KMS-11 (cell line): ENCODE results near the gene TULP4.

Source experiments
- H2AFZ ChIP-seq: fragments of 200-600 bp; sonication (generic); 2 replicates; pipeline ENCODE4 v1.6.1; 2016; ENCODE audit warnings: antibody characterized with exemption, mixed run types, low read depth
- H3K27ac ChIP-seq: fragments of 200-600 bp; sonication (generic); 2 replicates; pipeline ENCODE4 v1.6.1; 2016; ENCODE audit warnings: mild to moderate bottlenecking, mixed run types
- H3K27me3 ChIP-seq: fragments of 200-600 bp; sonication (generic); 2 replicates; pipeline ENCODE4 v1.6.1; 2017; ENCODE audit warnings: mild to moderate bottlenecking, low read depth, mixed run types, moderate library complexity; ENCODE audit not compliant: insufficient read depth
- H3K36me3 ChIP-seq: fragments of 200-600 bp; sonication (generic); 2 replicates; pipeline ENCODE4 v1.6.1; 2017; ENCODE audit warnings: mild to moderate bottlenecking, mixed run types; ENCODE audit not compliant: insufficient read depth
- H3K4me1 ChIP-seq: fragments of 200-600 bp; sonication (generic); 2 replicates; pipeline ENCODE4 v1.6.1; 2016; ENCODE audit warnings: mild to moderate bottlenecking, low read depth, mixed run types; ENCODE audit not compliant: poor library complexity, severe bottlenecking
- H3K4me2 ChIP-seq: fragments of 200-600 bp; sonication (generic); 2 replicates; pipeline ENCODE4 v1.7.0; 2016; ENCODE audit warnings: mild to moderate bottlenecking, mixed run types
- H3K4me3 ChIP-seq: fragments of 200-600 bp; sonication (generic); IDR thresholded peaks from 2 replicates; pipeline ENCODE4 v1.6.1; 2017; ENCODE audit warnings: low read depth, low read length, mixed read lengths; ENCODE audit not compliant: insufficient read depth
- H3K79me2 ChIP-seq: fragments of 200-600 bp; sonication (generic); 2 replicates; pipeline ENCODE4 v1.6.1; 2016; ENCODE audit warnings: low read depth, mixed run types; ENCODE audit not compliant: insufficient read depth
- H3K9ac ChIP-seq: fragments of 200-600 bp; sonication (generic); 2 replicates; pipeline ENCODE4 v1.6.1; 2016; ENCODE audit warnings: mild to moderate bottlenecking, mixed run types
- H4K20me1 ChIP-seq: fragments of 200-600 bp; sonication (generic); 2 replicates; pipeline ENCODE4 v1.6.1; 2016; ENCODE audit warnings: mild to moderate bottlenecking, mixed run types; ENCODE audit not compliant: insufficient read depth
- TF ChIP-seq, protein P1 (sequence below): fragments of 200-600 bp; sonication (generic); conservative IDR thresholded peaks from 2 replicates; pipeline ENCODE4 v1.6.1; 2017; ENCODE audit warnings: low read depth, mild to moderate bottlenecking, antibody characterized with exemption, low read length, moderate library complexity, mixed read lengths

Gene TULP4

DNA sequence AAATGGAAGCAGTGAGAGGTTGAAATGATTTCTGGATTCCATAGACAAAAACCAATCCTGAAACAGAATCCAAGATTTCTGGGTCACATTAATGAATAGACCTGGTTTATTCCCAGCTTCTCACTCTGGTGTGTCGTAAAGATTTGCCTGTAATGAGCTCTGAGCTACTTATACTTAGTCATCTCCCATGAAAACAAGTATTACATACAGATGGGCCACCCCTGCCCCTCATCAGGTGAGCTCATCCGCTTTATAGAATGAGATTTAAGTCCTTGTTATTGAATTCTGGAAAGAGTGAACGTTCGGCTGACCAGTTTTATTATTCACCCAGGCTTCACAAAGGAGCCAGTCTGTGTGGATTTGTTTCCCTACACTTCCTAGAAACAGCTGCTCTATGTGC lies 200.5 kb downstream of the TULP4 start:
- TF ChIP-seq, protein P1, sequence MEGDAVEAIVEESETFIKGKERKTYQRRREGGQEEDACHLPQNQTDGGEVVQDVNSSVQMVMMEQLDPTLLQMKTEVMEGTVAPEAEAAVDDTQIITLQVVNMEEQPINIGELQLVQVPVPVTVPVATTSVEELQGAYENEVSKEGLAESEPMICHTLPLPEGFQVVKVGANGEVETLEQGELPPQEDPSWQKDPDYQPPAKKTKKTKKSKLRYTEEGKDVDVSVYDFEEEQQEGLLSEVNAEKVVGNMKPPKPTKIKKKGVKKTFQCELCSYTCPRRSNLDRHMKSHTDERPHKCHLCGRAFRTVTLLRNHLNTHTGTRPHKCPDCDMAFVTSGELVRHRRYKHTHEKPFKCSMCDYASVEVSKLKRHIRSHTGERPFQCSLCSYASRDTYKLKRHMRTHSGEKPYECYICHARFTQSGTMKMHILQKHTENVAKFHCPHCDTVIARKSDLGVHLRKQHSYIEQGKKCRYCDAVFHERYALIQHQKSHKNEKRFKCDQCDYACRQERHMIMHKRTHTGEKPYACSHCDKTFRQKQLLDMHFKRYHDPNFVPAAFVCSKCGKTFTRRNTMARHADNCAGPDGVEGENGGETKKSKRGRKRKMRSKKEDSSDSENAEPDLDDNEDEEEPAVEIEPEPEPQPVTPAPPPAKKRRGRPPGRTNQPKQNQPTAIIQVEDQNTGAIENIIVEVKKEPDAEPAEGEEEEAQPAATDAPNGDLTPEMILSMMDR = no peak
- no peak overlapping the region for H2AFZ ChIP-seq
- H3K9ac ChIP-seq = no peak overlapping the region
- no peaks in the 10 kb centered on the region for H3K36me3 ChIP-seq
- H3K4me3 ChIP-seq = no peak overlapping the region
- H3K4me2 ChIP-seq = no peak overlapping the region
- no peaks in the 10 kb centered on the region for H3K79me2 ChIP-seq
- H3K27ac ChIP-seq = no peak overlapping the region
- H4K20me1 ChIP-seq = no peaks in the 10 kb centered on the region
- no peaks in the 10 kb centered on the region for H3K27me3 ChIP-seq
- H3K4me1 ChIP-seq = no peaks in the 10 kb centered on the region

DNA sequence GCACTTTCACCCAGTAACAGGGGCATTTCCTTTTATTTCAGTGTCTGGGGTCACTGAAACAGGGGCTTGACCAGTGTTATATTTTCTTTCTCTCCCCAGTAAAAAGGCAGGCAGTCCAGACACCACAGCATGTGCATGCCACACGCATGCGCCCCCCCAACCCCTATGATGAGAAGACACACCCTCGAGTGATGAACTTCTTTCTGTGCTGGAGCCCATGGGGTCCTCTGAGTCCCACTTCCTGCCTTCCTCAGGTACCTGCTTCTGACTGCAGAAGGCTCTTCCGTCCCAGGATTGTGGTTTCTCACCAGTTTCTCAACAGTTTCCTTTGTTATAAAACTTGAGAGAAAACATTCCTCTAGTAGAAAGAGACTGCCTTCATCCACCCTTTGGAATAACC lies 201.9 kb downstream of the TULP4 start:
- TF ChIP-seq, protein P1 = no peak
- no peak overlapping the region for H3K9ac ChIP-seq
- H3K79me2 ChIP-seq = no peaks in the 10 kb centered on the region
- no peaks in the 10 kb centered on the region for H3K36me3 ChIP-seq
- no peak overlapping the region for H3K4me2 ChIP-seq
- no peak overlapping the region for H3K4me3 ChIP-seq
- no peaks in the 10 kb centered on the region for H3K4me1 ChIP-seq
- no peak overlapping the region for H2AFZ ChIP-seq
- H4K20me1 ChIP-seq = no peaks in the 10 kb centered on the region
- H3K27ac ChIP-seq = no peak overlapping the region
- H3K27me3 ChIP-seq = no peaks in the 10 kb centered on the region

DNA sequence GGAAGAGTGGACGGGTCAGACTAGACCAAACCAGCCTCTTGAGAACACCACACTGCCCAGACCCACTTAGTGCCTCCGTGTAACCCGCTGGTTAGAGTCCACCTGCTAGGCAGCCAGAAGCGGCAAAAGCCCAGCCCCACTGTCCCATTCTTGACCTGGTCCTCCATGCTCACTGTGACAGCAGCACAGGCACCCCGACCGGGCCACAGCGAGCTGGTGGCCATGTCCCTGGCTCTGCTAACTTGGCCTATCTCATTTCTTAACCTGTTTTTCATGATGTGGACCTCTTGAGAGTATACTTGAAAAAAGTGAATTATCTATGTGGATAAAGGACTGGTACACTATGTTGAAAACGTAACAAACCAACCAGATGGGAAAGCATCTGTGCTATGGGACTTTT lies 202.7 kb downstream of the TULP4 start:
- TF ChIP-seq, protein P1 = no peak
- Histone ChIP-seq H3K27ac (no peak overlapping the region), H3K9ac (no peak overlapping the region), H4K20me1 (no peaks in the 10 kb centered on the region), H3K27me3 (no peaks in the 10 kb centered on the region), H3K4me2 (no peak overlapping the region), H3K4me3 (no peak overlapping the region), H3K79me2 (no peaks in the 10 kb centered on the region), H3K4me1 (no peaks in the 10 kb centered on the region), H2AFZ (no peak overlapping the region), H3K36me3 (no peaks in the 10 kb centered on the region)

DNA sequence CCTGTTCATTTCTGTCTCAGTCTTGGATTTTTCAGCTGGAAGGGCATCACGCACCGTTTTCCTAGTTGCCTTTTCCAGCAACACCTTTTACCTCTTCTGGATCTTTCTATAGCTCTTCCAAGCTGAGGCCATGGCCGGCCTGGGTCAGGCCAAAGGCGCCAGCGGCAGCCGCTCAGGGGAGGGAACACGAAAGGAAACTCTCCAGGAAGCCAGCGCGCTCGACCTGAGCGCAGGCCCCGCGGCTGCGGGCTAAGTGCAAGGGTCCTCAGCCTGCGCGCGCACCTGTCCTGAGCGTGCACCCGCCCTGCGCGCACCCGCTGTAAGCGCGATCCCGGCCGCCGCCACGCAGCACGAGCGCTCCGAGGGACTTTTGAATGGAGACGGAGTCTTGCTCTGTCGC lies 203.8 kb downstream of the TULP4 start:
- Histone ChIP-seq H3K4me1 (no peaks in the 10 kb centered on the region), H4K20me1 (no peaks in the 10 kb centered on the region), H2AFZ (no peak overlapping the region), H3K9ac (no peak overlapping the region), H3K36me3 (no peaks in the 10 kb centered on the region), H3K79me2 (no peaks in the 10 kb centered on the region), H3K4me3 (no peak overlapping the region), H3K27me3 (no peaks in the 10 kb centered on the region), H3K27ac (no peak overlapping the region), H3K4me2 (no peak overlapping the region)
- TF ChIP-seq, protein P1 = no peak

DNA sequence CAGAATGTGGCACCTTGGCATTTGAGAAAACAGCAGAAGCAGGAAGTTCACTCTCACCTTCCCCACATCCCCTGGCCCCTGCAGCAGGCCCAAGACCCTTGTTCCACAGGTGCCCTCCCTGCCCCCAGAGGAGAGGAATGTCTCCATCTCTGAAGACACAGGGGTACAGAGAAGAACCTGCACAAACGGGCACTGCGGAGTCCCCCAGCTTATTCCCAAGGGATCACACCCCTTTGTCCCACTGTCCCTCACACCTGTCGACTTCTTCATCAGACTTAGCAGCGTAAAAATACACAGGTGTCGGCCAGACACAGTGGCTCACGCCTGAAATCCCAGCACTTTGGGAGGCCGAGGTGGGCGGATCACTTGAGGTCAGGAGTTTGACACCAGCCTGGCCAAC lies 204.8 kb downstream of the TULP4 start:
- H4K20me1 ChIP-seq = no peaks in the 10 kb centered on the region
- H2AFZ ChIP-seq = no peak overlapping the region
- no peaks in the 10 kb centered on the region for H3K79me2 ChIP-seq
- TF ChIP-seq, protein P1 = no peak
- H3K9ac ChIP-seq = no peak overlapping the region
- no peaks in the 10 kb centered on the region for H3K36me3 ChIP-seq
- H3K27me3 ChIP-seq = no peaks in the 10 kb centered on the region
- H3K4me2 ChIP-seq = no peak overlapping the region
- H3K4me1 ChIP-seq = no peaks in the 10 kb centered on the region
- no peak overlapping the region for H3K4me3 ChIP-seq
- no peak overlapping the region for H3K27ac ChIP-seq
